ENCODE results near the gene RRAD. TPM values are rescaled to one million over a fixed set of nuclear protein-coding genes. Genes with fewer than 3 reads are reported as not detected.

The RRAD gene
- total RNA-seq, 1 experiment from 2014 or later: 1.3 TPM

GRCh38 chr16:66888647-66889615 is 36.4 kb downstream of the RRAD start:
- no peak for TF ChIP-seq CTCF (IDR thresholded peaks at IDR 0.05; ENCODE audit: unreplicated experiment)
- no TSS peak for BruUV-seq (replicated peaks)
- peaks cover 17% of the 10 kb centered on the region for H3K36me3 Mint-ChIP-seq (ENCODE audit: insufficient read depth, unreplicated experiment)
- peaks cover 7% of the 10 kb centered on the region for H3K4me1 Mint-ChIP-seq (ENCODE audit: low read depth, unreplicated experiment)
- no peak overlapping the region for H3K4me3 Mint-ChIP-seq (ENCODE audit: low read depth, unreplicated experiment)
- no peaks in the 10 kb centered on the region for H3K27me3 Mint-ChIP-seq (ENCODE audit: unreplicated experiment)
- intact Hi-C loops (cut with micrococcal nuclease; ENCODE audit: unreplicated experiment): no loop called here
- no peak for DNase-seq
- no peaks in the 10 kb centered on the region for H3K9me3 Mint-ChIP-seq (ENCODE audit: low read depth, unreplicated experiment)
- no peak overlapping the region for H3K27ac Mint-ChIP-seq (ENCODE audit: unreplicated experiment)
- CTCF ChIA-PET: interaction anchor here (0.6 kb wide), 1 partner anchor 68 kb away, joined by 5 read pairs; no protein-coding TSS in a partner anchor

GRCh38 chr16:66886914-66887313 is 38.4 kb downstream of the RRAD start:
- intact Hi-C loops (cut with micrococcal nuclease; ENCODE audit: unreplicated experiment): no loop called here
- Mint-ChIP-seq H3K4me1 (ENCODE audit: low read depth, unreplicated experiment) (peaks cover 7% of the 10 kb centered on the region), H3K27ac (ENCODE audit: unreplicated experiment) (no peak overlapping the region), H3K9me3 (ENCODE audit: low read depth, unreplicated experiment) (no peaks in the 10 kb centered on the region), H3K27me3 (ENCODE audit: unreplicated experiment) (no peaks in the 10 kb centered on the region), H3K4me3 (ENCODE audit: low read depth, unreplicated experiment) (no peak overlapping the region), H3K36me3 (ENCODE audit: insufficient read depth, unreplicated experiment) (peaks cover 20% of the 10 kb centered on the region)
- DNase-seq: no peak
- BruUV-seq (replicated peaks): no TSS peak
- CTCF ChIA-PET: no interaction called here
- no peak for TF ChIP-seq CTCF (IDR thresholded peaks at IDR 0.05; ENCODE audit: unreplicated experiment)

GRCh38 chr16:66886321-66886720 is 39.0 kb downstream of the RRAD start:
- Mint-ChIP-seq H3K27me3 (ENCODE audit: unreplicated experiment) (no peaks in the 10 kb centered on the region), H3K4me3 (ENCODE audit: low read depth, unreplicated experiment) (no peak overlapping the region), H3K36me3 (ENCODE audit: insufficient read depth, unreplicated experiment) (peaks cover 21% of the 10 kb centered on the region), H3K4me1 (ENCODE audit: low read depth, unreplicated experiment) (peaks cover 7% of the 10 kb centered on the region), H3K27ac (ENCODE audit: unreplicated experiment) (no peak overlapping the region), H3K9me3 (ENCODE audit: low read depth, unreplicated experiment) (no peaks in the 10 kb centered on the region)
- intact Hi-C loops (cut with micrococcal nuclease; ENCODE audit: unreplicated experiment): no loop called here
- no peak for DNase-seq
- TF ChIP-seq CTCF (IDR thresholded peaks at IDR 0.05; ENCODE audit: unreplicated experiment): no peak
- no TSS peak for BruUV-seq (replicated peaks)
- CTCF ChIA-PET: interaction anchor here (0.5 kb wide), 1 partner anchor 326 kb away, joined by 3 read pairs; no protein-coding TSS in a partner anchor

GRCh38 chr16:66885491-66885890 is 39.8 kb downstream of the RRAD start:
- H3K9me3 Mint-ChIP-seq (ENCODE audit: low read depth, unreplicated experiment): no peaks in the 10 kb centered on the region
- CTCF ChIA-PET: no interaction called here
- no peak overlapping the region for H3K27ac Mint-ChIP-seq (ENCODE audit: unreplicated experiment)
- peaks cover 29% of the 10 kb centered on the region for H3K36me3 Mint-ChIP-seq (ENCODE audit: insufficient read depth, unreplicated experiment)
- no peak for DNase-seq
- no peak overlapping the region for H3K4me3 Mint-ChIP-seq (ENCODE audit: low read depth, unreplicated experiment)
- TF ChIP-seq CTCF (IDR thresholded peaks at IDR 0.05; ENCODE audit: unreplicated experiment): no peak
- intact Hi-C loops (cut with micrococcal nuclease; ENCODE audit: unreplicated experiment): no loop called here
- BruUV-seq (replicated peaks): no TSS peak
- no peaks in the 10 kb centered on the region for H3K27me3 Mint-ChIP-seq (ENCODE audit: unreplicated experiment)
- peaks cover 7% of the 10 kb centered on the region for H3K4me1 Mint-ChIP-seq (ENCODE audit: low read depth, unreplicated experiment)
